HFF-Myc (cell line): ENCODE data around the gene ANXA11.

Experiments used
- DNase-seq: peaks from one replicate; pipeline ENCODE4 v3.0.0-alpha.2; 2011; ENCODE audit warnings: low read depth; ENCODE audit errors: extremely low read depth
- H3K4me3 ChIP-seq: replicated peaks from 2 replicates; pipeline ENCODE4 v1.5.1; 2011; ENCODE audit warnings: low read depth, mild to moderate bottlenecking, control low read depth, low read length
- CTCF ChIP-seq: IDR thresholded peaks from 2 replicates; pipeline ENCODE4 v1.5.1; 2012; ENCODE audit warnings: mild to moderate bottlenecking, low read depth, low read length, control low read depth; ENCODE audit errors: missing control alignments

Gene ANXA11

GRCh38 chr10:80157561-80157960, 47.8 kb downstream of the ANXA11 start:
- H3K4me3 ChIP-seq = no peak overlapping the region
- TF ChIP-seq CTCF = no peak

GRCh38 chr10:80156216-80156615, 49.1 kb downstream of the ANXA11 start:
- no peak for DNase-seq
- H3K4me3 ChIP-seq = no peak overlapping the region
- TF ChIP-seq CTCF = no peak

More at GRCh38 chr10:80157561-80157960, 47.8 kb downstream of the ANXA11 start:
- DNase-seq = no peak

- H3K4me3 ChIP-seq = no peak overlapping the region
- DNase-seq = no peak
- no peak for TF ChIP-seq CTCF
Measured at GRCh38 chr10:80155696-80156215, 49.6 kb downstream of the ANXA11 start.

- no peak overlapping the region for H3K4me3 ChIP-seq
- TF ChIP-seq CTCF = no peak
- no peak for DNase-seq
Measured at GRCh38 chr10:80154978-80155695, 50.2 kb downstream of the ANXA11 start.

- H3K4me3 ChIP-seq = no peak overlapping the region
- no peak for DNase-seq
- TF ChIP-seq CTCF = no peak
Measured at GRCh38 chr10:80154626-80154977, 50.7 kb downstream of the ANXA11 start.

GRCh38 chr10:80153460-80153859, 51.9 kb downstream of the ANXA11 start:
- no peak for DNase-seq
- TF ChIP-seq CTCF = no peak
- no peak overlapping the region for H3K4me3 ChIP-seq

GRCh38 chr10:80152820-80153219, 52.5 kb downstream of the ANXA11 start:
- TF ChIP-seq CTCF = no peak
- H3K4me3 ChIP-seq = no peak overlapping the region
- no peak for DNase-seq
